GM18870 (cell line): ENCODE data around the gene PDPK1.
"Not testable (repeated sequence)": the region's sequence is repeated elsewhere in the genome, so short reads cannot be mapped to it uniquely, and the experiment has no call there.

Experiments
- ATAC-seq: cut with Tn5 transposase; IDR thresholded peaks from one replicate; pipeline ENCODE4 v1.9.1; 2021; ENCODE audit warnings: moderate library complexity; ENCODE audit not compliant: unreplicated experiment

The PDPK1 gene

GRCh38 chr16:2586241-2586640, 48.4 kb downstream of the PDPK1 start:
- no peak for ATAC-seq

GRCh38 chr16:2586901-2587480, 49.2 kb downstream of the PDPK1 start:
- no peak for ATAC-seq

GRCh38 chr16:2587891-2588565, 50.2 kb downstream of the PDPK1 start:
- ATAC-seq = no peak

- ATAC-seq = no peak
These were observed 53.8 kb downstream of the PDPK1 start for GRCh38 chr16:2591476-2592240.

- no peak for ATAC-seq
These were observed 55.0 kb downstream of the PDPK1 start for GRCh38 chr16:2592786-2593185.

- no peak for ATAC-seq
These were observed 57.8 kb downstream of the PDPK1 start for GRCh38 chr16:2595393-2596205.

GRCh38 chr16:2596747-2597559, 59.1 kb downstream of the PDPK1 start:
- no peak for ATAC-seq

GRCh38 chr16:2597560-2597902, 59.7 kb downstream of the PDPK1 start:
- ATAC-seq = no peak

- no peak for ATAC-seq
These were observed 60.4 kb downstream of the PDPK1 start for GRCh38 chr16:2598133-2598641.

GRCh38 chr16:2598723-2599122, 60.9 kb downstream of the PDPK1 start:
- ATAC-seq = no peak

- ATAC-seq = not testable (repeated sequence)
These were observed 61.3 kb downstream of the PDPK1 start for GRCh38 chr16:2599165-2599564.

- not testable (repeated sequence) for ATAC-seq
These were observed 62.0 kb downstream of the PDPK1 start for GRCh38 chr16:2599785-2600184.

GRCh38 chr16:2601301-2602025, 63.6 kb downstream of the PDPK1 start:
- ATAC-seq = not testable (repeated sequence)

- ATAC-seq = not testable (repeated sequence)
These were observed 64.4 kb downstream of the PDPK1 start for GRCh38 chr16:2602175-2602574.

- ATAC-seq = peak; percentile 42
These were observed 65.6 kb downstream of the PDPK1 start for GRCh38 chr16:2603165-2604015.

GRCh38 chr16:2604016-2604369, 66.2 kb downstream of the PDPK1 start:
- not testable (repeated sequence) for ATAC-seq

- peak; percentile 36 for ATAC-seq
These were observed 69.0 kb downstream of the PDPK1 start for GRCh38 chr16:2606820-2607219.

GRCh38 chr16:2609345-2609744, 71.5 kb downstream of the PDPK1 start:
- not testable (repeated sequence) for ATAC-seq
